ENCODE data around the gene CDADC1.

DNA sequence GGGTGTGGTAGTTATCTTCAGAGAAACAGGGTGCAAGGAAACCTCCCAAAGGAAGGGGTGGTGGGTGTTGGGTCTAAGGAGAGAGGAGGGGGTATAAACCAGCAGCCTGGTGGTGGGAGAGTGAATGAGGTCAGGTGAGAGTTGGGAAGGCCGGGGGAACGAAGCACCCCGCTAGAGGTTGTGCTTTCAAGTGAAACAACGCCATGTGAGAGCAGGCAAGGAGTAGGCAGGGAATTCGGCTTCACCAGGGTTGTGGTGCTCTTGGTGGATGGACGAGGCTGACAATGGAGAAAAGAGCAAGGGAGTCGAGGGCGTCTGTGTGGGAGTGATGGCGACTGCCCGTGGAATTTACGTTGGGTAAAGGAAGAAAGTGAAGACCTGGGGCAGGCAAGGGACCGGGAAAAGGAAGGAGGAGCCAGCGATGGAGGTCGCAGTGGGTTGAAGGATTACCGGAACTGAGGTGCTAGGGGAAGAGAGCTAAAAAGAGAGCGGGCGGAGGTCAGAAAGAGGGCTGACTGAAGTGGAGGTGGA is 29.7 kb upstream of the CDADC1 start:
- TF ChIP-seq, protein P1, sequence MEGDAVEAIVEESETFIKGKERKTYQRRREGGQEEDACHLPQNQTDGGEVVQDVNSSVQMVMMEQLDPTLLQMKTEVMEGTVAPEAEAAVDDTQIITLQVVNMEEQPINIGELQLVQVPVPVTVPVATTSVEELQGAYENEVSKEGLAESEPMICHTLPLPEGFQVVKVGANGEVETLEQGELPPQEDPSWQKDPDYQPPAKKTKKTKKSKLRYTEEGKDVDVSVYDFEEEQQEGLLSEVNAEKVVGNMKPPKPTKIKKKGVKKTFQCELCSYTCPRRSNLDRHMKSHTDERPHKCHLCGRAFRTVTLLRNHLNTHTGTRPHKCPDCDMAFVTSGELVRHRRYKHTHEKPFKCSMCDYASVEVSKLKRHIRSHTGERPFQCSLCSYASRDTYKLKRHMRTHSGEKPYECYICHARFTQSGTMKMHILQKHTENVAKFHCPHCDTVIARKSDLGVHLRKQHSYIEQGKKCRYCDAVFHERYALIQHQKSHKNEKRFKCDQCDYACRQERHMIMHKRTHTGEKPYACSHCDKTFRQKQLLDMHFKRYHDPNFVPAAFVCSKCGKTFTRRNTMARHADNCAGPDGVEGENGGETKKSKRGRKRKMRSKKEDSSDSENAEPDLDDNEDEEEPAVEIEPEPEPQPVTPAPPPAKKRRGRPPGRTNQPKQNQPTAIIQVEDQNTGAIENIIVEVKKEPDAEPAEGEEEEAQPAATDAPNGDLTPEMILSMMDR (IDR thresholded peaks at IDR 0.05), result no peak
- TF ChIP-seq ZFX (IDR thresholded peaks at IDR 0.05; ENCODE audit: borderline replicate concordance), result no peak
